ENCODE measurements around the gene TCAP. TPM values are rescaled to one million over a fixed set of nuclear protein-coding genes. Genes with fewer than 3 reads are reported as not detected.

The TCAP gene
- total and polyA plus RNA-seq, 10 of the 15 experiments (the other 5 are each of a cell fraction or from before 2014, with no cell fraction given), result 0.17 to 1.0 (median 0.36) TPM; not detected in 3

DNA sequence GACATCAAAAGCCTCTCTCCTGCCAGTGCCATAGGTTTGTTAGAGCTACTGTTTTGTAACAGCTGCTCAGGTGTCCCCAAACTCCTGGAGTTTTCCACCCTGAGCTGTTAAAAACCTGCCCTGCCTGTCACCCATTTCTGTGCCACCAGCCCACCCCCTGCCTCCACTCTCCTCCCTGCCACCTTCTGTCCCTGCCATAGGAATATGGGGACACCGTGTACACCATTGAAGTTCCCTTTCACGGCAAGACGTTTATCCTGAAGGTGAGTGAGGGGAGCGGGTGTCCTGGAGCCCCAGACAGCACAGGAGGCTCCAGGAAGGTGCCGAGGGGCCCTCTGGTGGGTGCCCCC lies 5.2 kb upstream of the TCAP start:
- in situ Hi-C loops (cut with MboI), result no loop called here
- WGBS (ENCODE audit: insufficient coverage, insufficient replicate concordance, low lambda C conversion rate, missing lambda C conversion rate), result 78% methylated on average over 5 of the region's 5 CpGs
- peaks cover 12 to 24% of the 10 kb centered on the region in 2 experiments; a peak in 3 of 4 replicates for H3K36me3 ChIP-seq (ENCODE audit: control insufficient read depth in 2 of 2, insufficient read depth in 2 of 2, low read length in 1 of 2)
- intact Hi-C loops (cut with micrococcal nuclease; ENCODE audit: unreplicated experiment), result no loop called here
- DNase-seq (ENCODE audit: low read depth, low spot score) (no peak), ATAC-seq (no peak), FAIRE-seq (no peak)
- H2AFZ ChIP-seq (ENCODE audit: control insufficient read depth, low read depth, low read length), result no peak overlapping the region
- RAD21 ChIA-PET (ENCODE audit: unreplicated experiment), result no interaction called here
- H3K79me2 ChIP-seq (ENCODE audit: control insufficient read depth, insufficient read depth, low read length), result no peaks in the 10 kb centered on the region
- H3K4me3 ChIP-seq, result no peak overlapping the region
- H3K4me2 ChIP-seq (ENCODE audit: control insufficient read depth, insufficient read depth), result no peak overlapping the region
- H3K9ac ChIP-seq (ENCODE audit: control insufficient read depth, insufficient read depth, low read length), result no peak overlapping the region
- no peak overlapping the region for H3K27ac ChIP-seq (ENCODE audit: control insufficient read depth, insufficient read depth)
- peaks cover 6% of the 10 kb centered on the region; the same call in 1 of the 2 replicates for H3K4me1 ChIP-seq (ENCODE audit: control insufficient read depth, insufficient read depth, low read length)
- CTCF ChIA-PET, result interaction anchor here (0.8 kb wide), 1 partner anchor 26 kb away, joined by 4 read pairs; no protein-coding TSS in a partner anchor
- SMC1A ChIA-PET (ENCODE audit: uncharacterized antibody, unreplicated experiment), result interaction anchor here (1.0 kb wide), 1 partner anchor 37 kb away, joined by 3 read pairs; no protein-coding TSS in a partner anchor
- H3K27me3 ChIP-seq (replicated peaks in 1 of 2; ENCODE audit: control insufficient read depth in 2 of 2, insufficient read depth in 2 of 2, low read length in 1 of 2), result no peaks in the 10 kb centered on the region
- no peaks in the 10 kb centered on the region for H4K20me1 ChIP-seq (ENCODE audit: control insufficient read depth, insufficient read depth)
- no peaks in the 10 kb centered on the region for H3K9me3 ChIP-seq (replicated peaks; ENCODE audit: control insufficient read depth, insufficient read depth, low read length)
- no TSS peak for BruUV-seq (replicated peaks)
- TF ChIP-seq PAX8 (IDR thresholded peaks at IDR 0.05), result no peak
- no peak for TF ChIP-seq REST (IDR thresholded peaks at IDR 0.05; ENCODE audit: low read depth, low read length)
- TF ChIP-seq MXI1 (IDR thresholded peaks at IDR 0.05; ENCODE audit: low read depth, low read length), result no peak
- no peak for TF ChIP-seq RBBP5 (conservative IDR thresholded peaks at IDR 0.05)
- POLR2A ChIA-PET, result no interaction called here
